PC-9 (cell line): Measurements from ENCODE around the gene ADARB2. TPM values are rescaled to one million over a fixed set of nuclear protein-coding genes. Genes with fewer than 3 reads are reported as not detected.

ENCODE experiments used
- BruUV-seq: library from RNA; stranded (reverse); fragments of 400-500 nt; replicated peaks from 2 replicates; lab custom pipeline; 2021; lab: Mats Ljungman, UMichigan
- CTCF ChIA-PET: fragments of 300-600 bp; sonication (Branson Sonifier 250); formaldehyde crosslinking; loops from one replicate; lab custom pipeline; 2022; ENCODE audit warnings: antibody characterized with exemption; lab: Charles Lee
- POLR2A ChIA-PET: fragments of 300-600 bp; sonication (Branson Sonifier 250); formaldehyde crosslinking; loops from one replicate; lab custom pipeline; 2022; ENCODE audit warnings: antibody characterized with exemption; ENCODE audit not compliant: unreplicated experiment; lab: Charles Lee
- DNase-seq, 2 experiments: peaks; one replicate each; pipeline versions ENCODE4 v3.0.0 to v3.0.0-alpha.2; 2015 to 2022; ENCODE audit warnings: mixed read lengths in 1 of 2
- H2AFZ ChIP-seq: fragments of 200-600 bp; sonication (generic); 2 replicates; pipeline ENCODE4 v1.8.1; 2017; ENCODE audit warnings: antibody characterized with exemption
- H3F3A ChIP-seq: fragments of 200-600 bp; sonication (generic); 2 replicates; pipeline ENCODE4 v1.8.1; 2017; ENCODE audit warnings: antibody characterized with exemption, mild to moderate bottlenecking, low read depth; ENCODE audit not compliant: insufficient read depth
- H3K27ac ChIP-seq: fragments of 200-600 bp; sonication (generic); 2 replicates; pipeline ENCODE4 v1.6.1; 2016; ENCODE audit warnings: mixed run types
- H3K27me3 ChIP-seq: fragments of 200-600 bp; sonication (generic); 2 replicates; pipeline ENCODE4 v1.6.1; 2016; ENCODE audit warnings: low read depth, mixed run types; ENCODE audit not compliant: insufficient read depth
- H3K36me3 ChIP-seq: fragments of 200-600 bp; sonication (generic); 2 replicates; pipeline ENCODE4 v1.6.1; 2016; ENCODE audit warnings: low read depth, mixed run types
- H3K4me1 ChIP-seq: fragments of 200-600 bp; sonication (generic); replicated peaks from 2 replicates; pipeline ENCODE4 v1.6.1; 2016; ENCODE audit warnings: mixed run types; ENCODE audit not compliant: insufficient read depth
- H3K4me2 ChIP-seq: fragments of 200-600 bp; sonication (generic); 2 replicates; pipeline ENCODE4 v1.6.1; 2017; ENCODE audit warnings: mixed run types
- H3K4me3 ChIP-seq: fragments of 200-600 bp; sonication (generic); 2 replicates; pipeline ENCODE4 v1.6.1; 2016; ENCODE audit warnings: mixed run types
- H3K79me2 ChIP-seq: fragments of 200-600 bp; sonication (generic); 2 replicates; pipeline ENCODE4 v1.6.1; 2017; ENCODE audit warnings: low read depth, mixed run types
- H3K9me2 ChIP-seq: fragments of 200-600 bp; sonication (generic); 2 replicates; pipeline ENCODE4 v1.8.1; 2017; ENCODE audit warnings: mild to moderate bottlenecking; ENCODE audit not compliant: insufficient read depth
- H3K9me3 ChIP-seq: fragments of 200-600 bp; sonication (generic); 2 replicates; pipeline ENCODE4 v1.8.1; 2016; ENCODE audit warnings: low read depth; ENCODE audit not compliant: insufficient read depth
- H4K20me1 ChIP-seq: fragments of 200-600 bp; sonication (generic); 2 replicates; pipeline ENCODE4 v1.8.1; 2017; ENCODE audit not compliant: insufficient read depth
- CTCF ChIP-seq: fragments of 200-600 bp; sonication (generic); conservative IDR thresholded peaks from 2 replicates; pipeline ENCODE4 v1.6.1; 2017; ENCODE audit warnings: mixed run types, antibody characterized with exemption, mild to moderate bottlenecking, moderate library complexity
- EZH2 ChIP-seq: fragments of 200-600 bp; sonication (generic); IDR thresholded peaks from 2 replicates; pipeline ENCODE4 v1.8.0; 2017; ENCODE audit warnings: antibody characterized with exemption, low read depth
- intact Hi-C: fragments of 100-400 bp; cut with micrococcal nuclease; formaldehyde crosslinking; loops from one replicate; pipeline ENCODE4 v1.10.0; 2022; ENCODE audit not compliant: unreplicated experiment
- total RNA-seq: library from RNA; stranded (reverse); gene quantifications from 2 replicates; pipeline ENCODE4 v1.2.3, GENCODE V29; 2021

ADARB2 gene
- total RNA-seq, 1 experiment from 2014 or later = not detected

GRCh38 chr10:1521741-1522140, 215.6 kb downstream of the ADARB2 start:
- no peaks in the 10 kb centered on the region for H3K79me2 ChIP-seq
- no TSS peak for BruUV-seq
- H3K36me3 ChIP-seq = no peaks in the 10 kb centered on the region
- intact Hi-C loops = no loop called here
- no peak overlapping the region for H3K27ac ChIP-seq
- H3K9me3 ChIP-seq = no peaks in the 10 kb centered on the region
- H3K4me1 ChIP-seq = no peaks in the 10 kb centered on the region
- H3K4me2 ChIP-seq = no peak overlapping the region
- DNase-seq = no peak
- no peak overlapping the region for H2AFZ ChIP-seq
- H3F3A ChIP-seq = no peaks in the 10 kb centered on the region
- POLR2A ChIA-PET = interaction anchor here (1.1 kb wide), 1 partner anchor 751 kb away, joined by 13 read pairs; no protein-coding TSS in a partner anchor
- H3K27me3 ChIP-seq = peaks cover 59% of the 10 kb centered on the region
- H4K20me1 ChIP-seq = no peaks in the 10 kb centered on the region
- no peaks in the 10 kb centered on the region for H3K9me2 ChIP-seq
- H3K4me3 ChIP-seq = no peak overlapping the region
- CTCF ChIA-PET = no interaction called here
- TF ChIP-seq CTCF (no peak), EZH2 (no peak)

- no peak for TF ChIP-seq EZH2
- POLR2A ChIA-PET = interaction anchor here (1.1 kb wide), 1 partner anchor 751 kb away, joined by 13 read pairs; no protein-coding TSS in a partner anchor
- no peak overlapping the region for H3K4me2 ChIP-seq
- no peaks in the 10 kb centered on the region for H3K36me3 ChIP-seq
- H4K20me1 ChIP-seq = no peaks in the 10 kb centered on the region
- CTCF ChIA-PET = no interaction called here
- BruUV-seq = no TSS peak
- intact Hi-C loops = no loop called here
- no peaks in the 10 kb centered on the region for H3K9me2 ChIP-seq
- no peaks in the 10 kb centered on the region for H3K79me2 ChIP-seq
- no peaks in the 10 kb centered on the region for H3F3A ChIP-seq
- H2AFZ ChIP-seq = no peak overlapping the region
- no peak overlapping the region for H3K4me3 ChIP-seq
- no peaks in the 10 kb centered on the region for H3K9me3 ChIP-seq
- H3K4me1 ChIP-seq = no peaks in the 10 kb centered on the region
- peaks cover 65% of the 10 kb centered on the region for H3K27me3 ChIP-seq
- H3K27ac ChIP-seq = no peak overlapping the region
- no peak for DNase-seq
Observed at GRCh38 chr10:1520909-1521565, 216.3 kb downstream of the ADARB2 start.

GRCh38 chr10:1519391-1519790, 217.9 kb downstream of the ADARB2 start:
- Histone ChIP-seq H3K4me2 (no peak overlapping the region), H4K20me1 (no peaks in the 10 kb centered on the region), H3K27ac (no peak overlapping the region), H3K9me3 (no peaks in the 10 kb centered on the region), H3K9me2 (no peaks in the 10 kb centered on the region), H3F3A (no peaks in the 10 kb centered on the region), H3K4me3 (no peak overlapping the region), H3K4me1 (no peaks in the 10 kb centered on the region), H3K27me3 (peaks cover 75% of the 10 kb centered on the region), H2AFZ (no peak overlapping the region), H3K36me3 (no peaks in the 10 kb centered on the region), H3K79me2 (no peaks in the 10 kb centered on the region)
- DNase-seq = no peak
- CTCF ChIA-PET = no interaction called here
- POLR2A ChIA-PET = no interaction called here
- intact Hi-C loops = no loop called here
- TF ChIP-seq CTCF (no peak), EZH2 (no peak)
- no TSS peak for BruUV-seq
